A549 (cell line): ENCODE data around the gene REXO5. TPM values are rescaled to one million over a fixed set of nuclear protein-coding genes. Genes with fewer than 3 reads are reported as not detected.

ENCODE experiments used
- ATAC-seq, 2 experiments: fragments of 200-7000 bp in 1 of 2; fragments of >200 bp in 1 of 2; cut with Nextera tagmentation in 1 of 2; cut with Tn5 transposase in 1 of 2; 3 replicates each; pipeline versions ENCODE4 v1.8.0 to v1.9.1; 2018 to 2020; ENCODE audit warnings: mild to moderate bottlenecking in 1 of 2, moderate library complexity in 1 of 2
- CTCF ChIA-PET: fragments of 300-600 bp; sonication (Branson Sonifier 250); formaldehyde crosslinking; extraction: SDS; loops from one replicate; lab custom pipeline; 2021; ENCODE audit warnings: antibody characterized with exemption, inconsistent platforms; lab: Yijun Ruan, JAX
- POLR2A ChIA-PET: fragments of 350-600 bp; formaldehyde crosslinking; extraction: SDS; loops from one replicate; lab custom pipeline; 2021; ENCODE audit warnings: antibody characterized with exemption, inconsistent platforms; lab: Yijun Ruan, JAX
- DNase-seq, 2 experiments: peaks; one replicate each; pipeline versions ENCODE4 v3.0.0 to v3.0.0-alpha.2; 2011 to 2016; ENCODE audit warnings: low read depth in 1 of 2, low spot score in 1 of 2
- FAIRE-seq: peaks from 2 replicates; lab custom pipeline; 2011; peaks lifted over from hg19 to GRCh38; lab: Jason Lieb, UNC
- H3K27ac ChIP-seq, 2 experiments: fragments of >200 bp; sonication (Bioruptor Twin); formaldehyde crosslinking; 3 replicates each; pipeline ENCODE4 v1.5.1; 2016 to 2017
- H3K4me1 ChIP-seq: fragments of >200 bp; sonication (Bioruptor Twin); formaldehyde crosslinking; 3 replicates; pipeline ENCODE4 v1.6.1; 2016
- H3K4me2 ChIP-seq: fragments of >200 bp; sonication (Bioruptor Twin); formaldehyde crosslinking; 3 replicates; pipeline ENCODE4 v1.6.1; 2016
- H3K4me3 ChIP-seq: fragments of >200 bp; sonication (Bioruptor Twin); formaldehyde crosslinking; 3 replicates; pipeline ENCODE4 v1.5.1; 2016
- H3K9me3 ChIP-seq: fragments of >200 bp; sonication (Bioruptor Twin); formaldehyde crosslinking; 3 replicates; pipeline ENCODE4 v1.6.1; 2016
- BHLHE40 ChIP-seq: IDR thresholded peaks from 2 replicates; pipeline ENCODE4 v1.6.1; 2012; ENCODE audit warnings: low read depth, low read length, inconsistent platforms
- CEBPB ChIP-seq, 2 experiments: fragments of >200 bp in 1 of 2; sonication (Bioruptor Twin) in 1 of 2; formaldehyde crosslinking in 1 of 2; IDR thresholded peaks; 2 replicates each; pipeline ENCODE4 v1.6.1; 2012 to 2016
- CHD4 ChIP-seq: fragments of 200-600 bp; sonication (generic); IDR thresholded peaks from 2 replicates; pipeline ENCODE4 v1.6.1; 2016; ENCODE audit warnings: antibody characterized with exemption, mild to moderate bottlenecking, borderline replicate concordance
- E2F6 ChIP-seq: IDR thresholded peaks from 2 replicates; pipeline ENCODE4 v1.6.1; 2012; ENCODE audit warnings: low read depth, borderline replicate concordance
- EHF ChIP-seq: fragments of 250-450 bp; sonication (Bioruptor Pico); IDR thresholded peaks from 2 replicates; pipeline ENCODE4 v1.5.0; 2020; ENCODE audit warnings: mild to moderate bottlenecking
- EHMT2 ChIP-seq: fragments of 200-600 bp; sonication (generic); IDR thresholded peaks from 2 replicates; pipeline ENCODE4 v1.6.1; 2016; ENCODE audit warnings: antibody characterized with exemption, low read depth, mild to moderate bottlenecking, moderate library complexity
- FOSL2 ChIP-seq, 2 experiments: fragments of 450-650 bp in 1 of 2; fragments of >200 bp in 1 of 2; sonication (Bioruptor Twin) in 1 of 2; formaldehyde crosslinking; IDR thresholded peaks; 2 replicates each; pipeline versions ENCODE4 v1.5.0 to v1.6.1; 2016 to 2020; ENCODE audit warnings: mild to moderate bottlenecking in 1 of 2, moderate library complexity in 1 of 2
- HDAC2 ChIP-seq: fragments of 200-600 bp; sonication (generic); IDR thresholded peaks from 2 replicates; pipeline ENCODE4 v1.6.1; 2016
- HES2 ChIP-seq: fragments of >200 bp; sonication (Bioruptor Twin); formaldehyde crosslinking; IDR thresholded peaks from 2 replicates; pipeline ENCODE4 v1.6.1; 2016
- JUN ChIP-seq, 2 experiments: fragments of >200 bp; sonication (Bioruptor Twin); formaldehyde crosslinking; IDR thresholded peaks; 2 replicates in 1 of 2; 3 replicates in 1 of 2; pipeline ENCODE4 v1.6.1; 2016 to 2017
- JUNB ChIP-seq: fragments of >200 bp; sonication (Bioruptor Twin); formaldehyde crosslinking; IDR thresholded peaks from 2 replicates; pipeline ENCODE4 v1.6.1; 2016
- MAFK ChIP-seq: fragments of 450-650 bp; IDR thresholded peaks from 2 replicates; pipeline ENCODE4 v1.6.1; 2014; ENCODE audit not compliant: partially characterized antibody
- MAZ ChIP-seq: fragments of 150-350 bp; IDR thresholded peaks from 2 replicates; pipeline ENCODE4 v1.6.1; 2014; ENCODE audit warnings: antibody characterized with exemption, low read depth, low read length, borderline replicate concordance
- NFE2L2 ChIP-seq: fragments of 150-350 bp; conservative IDR thresholded peaks from 2 replicates; pipeline ENCODE4 v1.6.1; 2014; ENCODE audit warnings: low read length
- POLR2A ChIP-seq: IDR thresholded peaks from 2 replicates; pipeline ENCODE4 v1.6.1; 2012; ENCODE audit warnings: mild to moderate bottlenecking, low read length
- POLR2AphosphoS2 ChIP-seq: conservative IDR thresholded peaks from 2 replicates; pipeline ENCODE4 v1.6.1; 2012; ENCODE audit warnings: low read length, improper control_type of control experiment, inconsistent platforms
- RAD21 ChIP-seq, 2 experiments: fragments of >200 bp in 1 of 2; sonication (Bioruptor Twin) in 1 of 2; formaldehyde crosslinking in 1 of 2; IDR thresholded peaks in 1 of 2; conservative IDR thresholded peaks in 1 of 2; 2 replicates in 1 of 2; 3 replicates in 1 of 2; pipeline ENCODE4 v1.6.1; 2012 to 2018; ENCODE audit warnings: inconsistent platforms in 1 of 2
- RARB ChIP-seq: fragments of 250-450 bp; sonication (Bioruptor Pico); IDR thresholded peaks from 2 replicates; pipeline ENCODE4 v1.8.0; 2021; ENCODE audit warnings: mild to moderate bottlenecking, moderate library complexity
- SREBF2 ChIP-seq: fragments of 450-650 bp; IDR thresholded peaks from 2 replicates; pipeline ENCODE4 v1.6.1; 2014; ENCODE audit warnings: mild to moderate bottlenecking, moderate library complexity
- TP53 ChIP-seq: fragments of 250-450 bp; sonication (Bioruptor Pico); IDR thresholded peaks from 2 replicates; pipeline ENCODE4 v1.5.0; 2021; ENCODE audit warnings: mild to moderate bottlenecking, moderate library complexity
- ZC3H11A ChIP-seq: fragments of 450-650 bp; IDR thresholded peaks from 2 replicates; pipeline ENCODE4 v1.6.1; 2014; ENCODE audit warnings: antibody characterized with exemption, mild to moderate bottlenecking
- ZNF302 ChIP-seq: fragments of 250-450 bp; sonication (Bioruptor Pico); IDR thresholded peaks from 2 replicates; pipeline ENCODE4 v1.9.0; 2021; ENCODE audit warnings: inconsistent platforms, mild to moderate bottlenecking, moderate library complexity
- WGBS: methylation state at CpG from one replicate; pipeline ENCODE4 v1.1.6; 2017; ENCODE audit errors: missing lambda C conversion rate; 5-methylcytosine and 5-hydroxymethylcytosine counted together
- polyA plus RNA-seq, 4 experiments: library from polyadenylated mRNA; depleted of rRNA in 3 of 4; stranded (reverse); fragments of >200 nt; fragmentation: RNase III in 1 of 4; extraction: RNeasy Plus Mini Kit Qiagen cat#74134 plus additional on column Dnase treatment in 1 of 4; gene quantifications; 2 replicates in 3 of 4; 3 replicates in 1 of 4; pipeline ENCODE4 v1.2.3, GENCODE V29; 2011 to 2017

The REXO5 gene
- polyA plus RNA-seq, 2 of the 4 experiments (the other 2 are of a cell fraction): 4.0 to 5.1 TPM

GRCh38 chr16:20878682-20879147, 72.4 kb downstream of the REXO5 start:
- no peak overlapping the region; the same call in 2 of the 3 replicates for H3K4me3 ChIP-seq
- no peak for TF ChIP-seq ZNF302 (CRISPR knock-in tag)
- no peak for TF ChIP-seq MAZ
- TF ChIP-seq TP53 (CRISPR knock-in tag): no peak
- no peak for TF ChIP-seq FOSL2 (IDR thresholded peaks at IDR 0.05)
- TF ChIP-seq FOSL2 (CRISPR knock-in tag; IDR thresholded peaks at IDR 0.05): no peak
- no peak for TF ChIP-seq HDAC2
- TF ChIP-seq, all 56 proteins: peak for 0
- ATAC-seq (peak in 1 of 2 experiments; percentile 12; a peak in 3 of 6 replicates), DNase-seq (no peak), FAIRE-seq (no peak)
- Histone ChIP-seq H3K27ac (peak overlapping the region; percentile 55 to 80), H3K4me2 (peak overlapping the region; percentile 67), H3K4me1 (peaks cover 62% of the 10 kb centered on the region), H3K9me3 (no peaks in the 10 kb centered on the region)
- 52% methylated on average over 5 of the region's 5 CpGs for WGBS
- CTCF ChIA-PET: interaction anchor here (0.6 to 5.7 kb wide), 4 partner anchors 13 to 29 kb away, joined by 3 to 49 read pairs (median 3); no protein-coding TSS in a partner anchor
- POLR2A ChIA-PET: no interaction called here

- Histone ChIP-seq H3K9me3 (no peaks in the 10 kb centered on the region), H3K27ac (peak overlapping the region; percentile 55 to 80), H3K4me1 (peaks cover 69% of the 10 kb centered on the region), H3K4me2 (peak overlapping the region; percentile 67), H3K4me3 (no peak overlapping the region; the same call in 2 of the 3 replicates)
- DNase-seq (peak; percentile 24 to 48), ATAC-seq (peak; percentile 63 to 66; a peak in 4 of 6 replicates)
- POLR2A ChIA-PET: no interaction called here
- CTCF ChIA-PET: interaction anchor here (0.6 to 1.2 kb wide), 2 partner anchors 14 to 25 kb away, joined by 3 read pairs; no protein-coding TSS in a partner anchor
- WGBS: 24% methylated on average over 7 of the region's 7 CpGs
- TF ChIP-seq TP53 (CRISPR knock-in tag) (no peak), FOSL2 (IDR thresholded peaks at IDR 0.05) (peak; percentile 48), FOSL2 (CRISPR knock-in tag; IDR thresholded peaks at IDR 0.05) (peak; percentile 78), JUNB (peak; percentile 47), JUN (IDR thresholded peaks at IDR 0.05) (0 out of 5 replicates have a peak, but pooled peaks of 1 of the 2 experiments have one; percentile 28)
- TF ChIP-seq, all 56 proteins: peak for 3
- no peak for FAIRE-seq
Observed at GRCh38 chr16:20879175-20880040, 73.1 kb downstream of the REXO5 start.

- H3K4me1 ChIP-seq: peaks cover 63% of the 10 kb centered on the region
Observed at GRCh38 chr16:20880867-20881502, 74.7 kb downstream of the REXO5 start.

GRCh38 chr16:20881503-20881878, 75.2 kb downstream of the REXO5 start:
- H3K27ac ChIP-seq: peak overlapping the region; percentile 33 to 76
- peak overlapping the region; percentile 67 for H3K4me2 ChIP-seq
- POLR2A ChIA-PET: interaction anchor here (1.1 kb wide), 1 partner anchor 18 kb away, joined by 5 read pairs; the partner anchor contains the start of genes DCUN1D3 and LYRM1
- no peak for FAIRE-seq
- TF ChIP-seq POLR2A (no peak), JUN (IDR thresholded peaks at IDR 0.05) (no peak), BHLHE40 (no peak), RARB (no peak), MAFK (no peak), SREBF2 (no peak), EHF (CRISPR knock-in tag) (no peak), E2F6 (no peak), ZC3H11A (no peak), POLR2AphosphoS2 (no peak), NFE2L2 (no peak)
- ATAC-seq: peak; percentile 61 to 64; a peak in 4 of 6 replicates
- DNase-seq: no peak
- H3K4me1 ChIP-seq: peaks cover 63% of the 10 kb centered on the region
- WGBS: 38% methylated on average over 6 of the region's 6 CpGs
- peak overlapping the region; percentile 16; the same call in 1 of the 3 replicates for H3K4me3 ChIP-seq
- CTCF ChIA-PET: interaction anchor here (0.6 to 1.4 kb wide), 3 partner anchors 16 to 1339 kb away, joined by 3 read pairs; no protein-coding TSS in a partner anchor
- H3K9me3 ChIP-seq: no peaks in the 10 kb centered on the region

More at GRCh38 chr16:20880867-20881502, 74.7 kb downstream of the REXO5 start:
- DNase-seq (no peak), FAIRE-seq (no peak), ATAC-seq (peak; percentile 44 to 71; a peak in 5 of 6 replicates)
- POLR2A ChIA-PET: interaction anchor here (1.1 kb wide), 1 partner anchor 19 kb away, joined by 5 read pairs; the partner anchor contains the start of genes DCUN1D3 and LYRM1
- peak overlapping the region; percentile 67 for H3K4me2 ChIP-seq
- CTCF ChIA-PET: interaction anchor here (0.6 to 1.4 kb wide), 4 partner anchors 17 to 1339 kb away, joined by 3 to 6 read pairs (median 3); no protein-coding TSS in a partner anchor
- H3K9me3 ChIP-seq: no peaks in the 10 kb centered on the region
- WGBS: 1% methylated on average over 3 of the region's 3 CpGs
- no peak for TF ChIP-seq RAD21 (conservative IDR thresholded peaks at IDR 0.05 in 1 of 2, IDR thresholded peaks at IDR 0.05 in 1 of 2)
- TF ChIP-seq CEBPB (IDR thresholded peaks at IDR 0.05): 0 out of 4 replicates have a peak, but pooled peaks of 1 of the 2 experiments have one; percentile 13
- no peak for TF ChIP-seq EHMT2
- TF ChIP-seq CHD4: no peak
- no peak for TF ChIP-seq HES2
- peak overlapping the region; percentile 39 to 76 for H3K27ac ChIP-seq
- H3K4me3 ChIP-seq: peak overlapping the region; percentile 16; the same call in 1 of the 3 replicates
